Esophagus muscularis mucosa (tissue), 4 donors: ENCODE data around the gene CBFA2T3.

Experiments
- CTCF ChIP-seq, 3 experiments: fragments of 200-600 bp in 2 of 3; fragments of 450-650 bp in 1 of 3; sonication (generic) in 2 of 3; IDR thresholded peaks; one replicate each; pipeline ENCODE4 v1.5.1; 2017 to 2019; ENCODE audit warnings: antibody characterized with exemption in 3 of 3, mild to moderate bottlenecking in 2 of 3, moderate library complexity in 1 of 3
- EP300 ChIP-seq: sonication (generic); formaldehyde crosslinking; IDR thresholded peaks from one replicate; pipeline ENCODE4 v1.6.1; 2017; ENCODE audit warnings: antibody characterized with exemption
- POLR2AphosphoS5 ChIP-seq, 2 donors: sonication (generic); formaldehyde crosslinking; IDR thresholded peaks; one replicate each; pipeline ENCODE4 v1.6.1; 2017; ENCODE audit warnings: antibody characterized with exemption in 2 of 2

GRCh38 chr16:88846088-88846487, 130.9 kb downstream of the CBFA2T3 start:
- TF ChIP-seq CTCF (IDR thresholded peaks at IDR 0.05) = no peak
- TF ChIP-seq EP300 = no peak
- TF ChIP-seq POLR2AphosphoS5 (IDR thresholded peaks at IDR 0.05) = no peak
